Left forelimb (tissue), 1 donor: Measurements from ENCODE around the gene MBNL2.

ENCODE experiments used
- DNase-seq: peaks from one replicate; pipeline ENCODE4 v3.0.0-alpha.2; 2018; ENCODE audit warnings: low spot score

The MBNL2 gene

GRCh38 chr13:97327506-97328221, 105.5 kb downstream of the MBNL2 start:
- DNase-seq: no peak

GRCh38 chr13:97328222-97328790, 106.2 kb downstream of the MBNL2 start:
- DNase-seq: no peak

GRCh38 chr13:97329331-97329730, 107.2 kb downstream of the MBNL2 start:
- DNase-seq: no peak

GRCh38 chr13:97330448-97330847, 108.3 kb downstream of the MBNL2 start:
- no peak for DNase-seq

- DNase-seq: no peak
Measured at GRCh38 chr13:97332742-97333141, 110.6 kb downstream of the MBNL2 start.

GRCh38 chr13:97333983-97334382, 111.8 kb downstream of the MBNL2 start:
- DNase-seq: no peak

- no peak for DNase-seq
Measured at GRCh38 chr13:97334690-97335089, 112.6 kb downstream of the MBNL2 start.

GRCh38 chr13:97335488-97336134, 113.5 kb downstream of the MBNL2 start:
- no peak for DNase-seq

- DNase-seq: no peak
Measured at GRCh38 chr13:97337985-97338499, 115.9 kb downstream of the MBNL2 start.

- DNase-seq: no peak
Measured at GRCh38 chr13:97338571-97338970, 116.4 kb downstream of the MBNL2 start.

GRCh38 chr13:97339019-97339987, 117.2 kb downstream of the MBNL2 start:
- DNase-seq: no peak

GRCh38 chr13:97339988-97340749, 118.0 kb downstream of the MBNL2 start:
- DNase-seq: no peak

GRCh38 chr13:97341135-97341534, 119.0 kb downstream of the MBNL2 start:
- DNase-seq: no peak

GRCh38 chr13:97342136-97342535, 120.0 kb downstream of the MBNL2 start:
- DNase-seq: no peak

GRCh38 chr13:97342936-97343335, 120.8 kb downstream of the MBNL2 start:
- no peak for DNase-seq

GRCh38 chr13:97344265-97345175, 122.4 kb downstream of the MBNL2 start:
- DNase-seq: no peak

- no peak for DNase-seq
Measured at GRCh38 chr13:97346097-97346496, 124.0 kb downstream of the MBNL2 start.

GRCh38 chr13:97346561-97347254, 124.6 kb downstream of the MBNL2 start:
- DNase-seq: no peak

- DNase-seq: no peak
Measured at GRCh38 chr13:97347255-97347932, 125.3 kb downstream of the MBNL2 start.
